Colonic mucosa (tissue), 4 donors: ENCODE measurements around the gene KNTC1. TPM values are rescaled to one million over a fixed set of nuclear protein-coding genes. Genes with fewer than 3 reads are reported as not detected.

Experiments used
- DNase-seq: peaks from one replicate; pipeline ENCODE4 v3.0.0-alpha.2; 2020
- H3K27ac ChIP-seq: fragments of 200-600 bp; one replicate; pipeline ENCODE4 v1.8.0; 2021
- H3K27me3 ChIP-seq: fragments of 200-600 bp; one replicate; pipeline ENCODE4 v1.8.0; 2021
- H3K36me3 ChIP-seq: fragments of 200-600 bp; one replicate; pipeline ENCODE4 v1.8.0; 2021
- H3K4me1 ChIP-seq: fragments of 200-600 bp; one replicate; pipeline ENCODE4 v1.8.0; 2021; ENCODE audit warnings: mild to moderate bottlenecking
- H3K4me3 ChIP-seq: fragments of 200-600 bp; one replicate; pipeline ENCODE4 v1.8.0; 2021
- H3K9ac ChIP-seq, 2 donors: one replicate each; pipeline ENCODE4 v1.7.0; 2013; ENCODE audit warnings: control low read depth in 2 of 2, low read depth in 2 of 2, low read length in 2 of 2
- H3K9me3 ChIP-seq: fragments of 200-600 bp; one replicate; pipeline ENCODE4 v1.8.0; 2021
- CTCF ChIP-seq: fragments of 200-600 bp; IDR thresholded peaks from one replicate; pipeline ENCODE4 v1.8.0; 2022; ENCODE audit warnings: antibody characterized with exemption, mild to moderate bottlenecking
- intact Hi-C: fragments of 100-400 bp; cut with DNase I; formaldehyde crosslinking; loops from one replicate; pipeline ENCODE4 v1.14.1; 2022
- total RNA-seq, 2 donors: library from RNA; stranded (reverse); fragmentation: NEBNext Ultra II Directional in 1 of 2; extraction: Animal tissue kit (Norgen Biotek cat#: 25700) in 1 of 2; gene quantifications; one replicate each; pipeline ENCODE4 v1.2.1, GENCODE V29; 2021
- donor health status: healthy.
- donor health status: DM: no; HTN: no; CAD: no.
- donor health status: DM: no; HTN: no; CAD: no.

The KNTC1 gene
- total RNA-seq, 2 donors from 2014 or later, result 15.1 to 41.2 TPM

DNA sequence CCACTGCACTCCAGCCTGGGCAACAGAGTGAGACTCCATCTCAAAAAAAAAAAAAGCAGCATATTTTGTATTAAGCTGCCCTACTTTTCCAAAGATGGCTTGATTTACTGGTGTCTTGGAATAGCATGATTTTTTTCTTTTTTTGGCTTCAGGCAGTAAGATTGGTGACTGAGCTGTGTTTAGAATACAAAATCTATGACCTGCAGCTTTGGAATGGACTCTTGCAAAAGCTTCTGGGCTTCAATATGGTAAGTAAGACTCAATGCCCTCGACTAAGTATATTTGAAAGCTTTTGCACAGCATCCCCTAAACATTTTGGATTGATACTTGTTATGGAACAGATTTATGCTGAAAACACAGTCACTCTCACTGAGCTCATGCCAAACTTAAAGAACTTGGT lies 87.8 kb downstream of the KNTC1 start:
- H3K36me3 ChIP-seq, result no peaks in the 10 kb centered on the region
- H3K4me1 ChIP-seq, result no peaks in the 10 kb centered on the region
- H3K27ac ChIP-seq, result no peak overlapping the region
- H3K4me3 ChIP-seq, result no peak overlapping the region
- no peak overlapping the region for H3K9ac ChIP-seq
- TF ChIP-seq CTCF, result no peak
- no peaks in the 10 kb centered on the region for H3K9me3 ChIP-seq
- no peak for DNase-seq
- H3K27me3 ChIP-seq, result no peaks in the 10 kb centered on the region
- intact Hi-C loops, result no loop called here

DNA sequence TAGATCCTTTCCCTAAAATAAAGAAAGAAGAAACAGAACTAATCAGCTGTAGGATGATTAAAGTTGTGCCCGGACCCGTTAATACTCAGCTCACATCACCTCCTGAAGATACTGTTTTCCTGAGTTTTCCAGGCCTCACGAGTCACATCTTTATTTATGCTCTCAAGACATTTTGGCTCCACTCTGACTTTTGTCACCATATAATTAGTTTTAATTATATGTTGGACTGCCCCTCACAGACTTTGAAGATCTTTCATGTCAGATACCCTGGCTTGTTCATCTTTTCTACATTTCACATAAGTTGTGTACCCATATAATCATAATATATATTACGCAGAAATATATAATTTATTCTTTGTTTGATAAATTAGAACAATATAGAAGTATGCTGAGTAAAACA lies 88.7 kb downstream of the KNTC1 start:
- intact Hi-C loops, result no loop called here
- H3K27ac ChIP-seq, result no peak overlapping the region
- no peaks in the 10 kb centered on the region for H3K36me3 ChIP-seq

GRCh38 chr12:122635471-122635870 lies 108.4 kb downstream of the KNTC1 start:
- Histone ChIP-seq H3K27ac (no peak overlapping the region), H3K27me3 (no peaks in the 10 kb centered on the region), H3K4me1 (no peaks in the 10 kb centered on the region), H3K36me3 (no peaks in the 10 kb centered on the region), H3K9me3 (no peaks in the 10 kb centered on the region), H3K4me3 (no peak overlapping the region), H3K9ac (no peak overlapping the region)
- TF ChIP-seq CTCF, result no peak
- DNase-seq, result no peak
- intact Hi-C loops, result loop anchor here (5.0 kb wide), 1 partner anchor 117 kb away; the partner anchor contains the start of gene DENR

More for the DNA sequence above, 88.7 kb downstream of the KNTC1 start:
- TF ChIP-seq CTCF, result no peak
- Histone ChIP-seq H3K9ac (no peak overlapping the region), H3K9me3 (no peaks in the 10 kb centered on the region), H3K27me3 (no peaks in the 10 kb centered on the region), H3K4me1 (no peaks in the 10 kb centered on the region), H3K4me3 (no peak overlapping the region)
- DNase-seq, result no peak

GRCh38 chr12:122643207-122643805 lies 116.3 kb downstream of the KNTC1 start:
- TF ChIP-seq CTCF, result no peak
- intact Hi-C loops, result no loop called here
- Histone ChIP-seq H3K4me1 (no peaks in the 10 kb centered on the region), H3K4me3 (no peak overlapping the region), H3K9me3 (no peaks in the 10 kb centered on the region), H3K27ac (no peak overlapping the region), H3K36me3 (no peaks in the 10 kb centered on the region), H3K27me3 (no peaks in the 10 kb centered on the region), H3K9ac (no peak overlapping the region)
- DNase-seq, result no peak

DNA sequence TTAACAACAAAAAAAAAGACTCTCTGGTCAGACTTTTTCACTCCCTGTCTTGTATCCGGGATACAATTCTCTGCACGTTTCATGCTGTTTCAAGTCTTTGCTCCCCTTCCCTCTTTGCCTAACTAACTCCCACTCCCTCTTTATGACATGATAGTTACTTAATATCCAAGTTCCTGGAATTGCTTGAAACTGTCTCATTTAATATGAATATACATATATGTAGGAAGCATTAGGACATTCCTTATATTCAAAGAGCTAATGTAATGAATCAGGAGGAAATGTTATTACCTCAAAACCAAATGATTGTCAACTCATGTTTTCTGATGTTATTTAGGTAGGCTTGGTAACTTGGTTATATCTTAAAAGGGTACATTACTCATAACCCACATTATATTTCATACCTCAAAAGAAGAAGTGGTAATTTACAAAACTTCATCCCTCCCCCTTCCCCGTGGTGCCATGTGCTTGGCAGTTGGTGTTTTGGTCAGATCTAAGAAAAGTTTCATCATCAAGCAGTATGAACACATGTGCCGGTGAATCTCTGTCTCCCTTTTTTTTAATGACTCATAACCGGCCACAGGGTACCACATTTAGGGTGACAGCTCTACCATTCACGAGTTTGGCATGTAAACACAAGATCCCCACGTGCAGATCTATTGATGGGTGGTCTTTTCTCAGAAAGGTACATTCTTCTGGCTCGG lies 119.6 kb downstream of the KNTC1 start:
- no peaks in the 10 kb centered on the region for H3K27me3 ChIP-seq
- H3K27ac ChIP-seq, result no peak overlapping the region
- H3K36me3 ChIP-seq, result no peaks in the 10 kb centered on the region
- H3K4me1 ChIP-seq, result no peaks in the 10 kb centered on the region
- H3K9me3 ChIP-seq, result no peaks in the 10 kb centered on the region
- H3K4me3 ChIP-seq, result no peak overlapping the region
- no peak overlapping the region for H3K9ac ChIP-seq
- TF ChIP-seq CTCF, result no peak
- no peak for DNase-seq
- intact Hi-C loops, result no loop called here
